ENCODE results near the gene CMTM7. TPM values are rescaled to one million over a fixed set of nuclear protein-coding genes. Genes with fewer than 3 reads are reported as not detected.

The CMTM7 gene
- total and polyA plus RNA-seq, 2 donors = 12.5 to 45.7 TPM

DNA sequence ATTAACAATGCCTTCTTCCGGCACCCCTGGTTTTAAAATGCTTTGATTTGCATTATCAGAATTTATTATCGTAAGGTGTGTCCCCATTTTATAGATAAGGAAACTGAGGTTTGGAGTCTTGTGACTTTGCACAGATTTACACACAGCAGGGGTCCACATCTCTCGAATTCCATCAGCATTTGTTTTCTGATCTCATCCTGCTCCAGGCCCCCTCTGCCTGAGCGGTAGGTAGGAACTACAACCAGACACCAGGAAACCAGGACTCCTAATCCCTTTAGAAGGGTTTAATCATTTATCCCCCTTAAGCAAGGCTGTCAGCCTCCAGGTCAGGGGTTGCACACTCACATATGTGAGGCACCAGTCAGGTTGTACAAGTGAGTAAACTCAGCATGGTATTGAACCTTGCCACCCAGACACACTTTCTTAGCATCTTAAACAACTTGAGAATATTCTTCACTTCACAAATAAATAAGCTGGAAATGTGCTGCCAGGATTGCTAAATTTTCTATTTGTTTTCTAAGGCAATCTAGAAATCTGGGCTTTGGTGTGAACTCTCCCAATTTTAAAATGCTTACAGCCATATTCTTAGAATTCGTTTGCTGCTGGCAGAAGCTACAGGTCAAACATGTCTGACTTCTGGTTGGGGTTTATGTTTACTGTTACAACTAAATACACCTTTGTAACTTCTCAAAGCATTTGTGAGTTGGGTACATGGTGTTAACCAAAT lies 31.7 kb upstream of the CMTM7 start:
- 98% methylated on average over 5 of the region's 5 CpGs for WGBS
- Histone ChIP-seq H3K36me3 (ENCODE audit: control insufficient read depth in 2 of 2, insufficient read depth in 2 of 2, low read length in 1 of 2) (no peaks in the 10 kb centered on the region), H3K27ac (ENCODE audit: low read depth in 1 of 2, low read length in 1 of 2) (no peak overlapping the region), H3K27me3 (ENCODE audit: control insufficient read depth in 2 of 2, insufficient read depth in 1 of 2, low read length in 1 of 2) (no peaks in the 10 kb centered on the region), H3K4me1 (ENCODE audit: control insufficient read depth in 2 of 2, insufficient read depth in 2 of 2, low read length in 2 of 2) (peaks cover 0 to 18% of the 10 kb centered on the region in 2 donors), H3K9me3 (ENCODE audit: control insufficient read depth in 2 of 2, insufficient read depth in 1 of 2, low read length in 1 of 2) (no peaks in the 10 kb centered on the region), H3K4me3 (ENCODE audit: low read length in 2 of 2) (no peak overlapping the region)
- DNase-seq (ENCODE audit: low read depth in 6 of 9, low spot score in 9 of 9) = no peak

DNA sequence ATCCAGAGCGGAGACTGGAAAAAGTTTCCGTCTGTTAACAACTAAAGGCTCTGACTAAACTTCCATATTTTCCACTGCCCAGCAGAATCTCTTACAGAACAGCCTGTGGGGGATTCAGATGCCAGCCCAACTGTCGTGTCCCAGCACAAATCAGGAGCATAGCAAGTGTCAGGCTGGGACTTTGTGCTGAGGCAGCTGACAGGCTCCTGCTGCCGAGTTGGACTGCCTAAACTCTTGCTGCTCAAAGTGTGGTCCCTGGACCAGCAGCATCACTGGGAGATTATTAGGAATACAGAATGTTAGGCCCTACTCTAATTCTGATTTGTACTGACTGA lies 31.2 kb upstream of the CMTM7 start:
- no peak overlapping the region for H3K27ac ChIP-seq (ENCODE audit: low read depth in 1 of 2, low read length in 1 of 2)
- no peak for DNase-seq (ENCODE audit: low read depth in 6 of 9, low spot score in 9 of 9)
- no peaks in the 10 kb centered on the region for H3K27me3 ChIP-seq (ENCODE audit: control insufficient read depth in 2 of 2, insufficient read depth in 1 of 2, low read length in 1 of 2)
- 85% methylated on average over 4 of the region's 4 CpGs for WGBS
- no peaks in the 10 kb centered on the region for H3K36me3 ChIP-seq (ENCODE audit: control insufficient read depth in 2 of 2, insufficient read depth in 2 of 2, low read length in 1 of 2)
- no peaks in the 10 kb centered on the region for H3K9me3 ChIP-seq (ENCODE audit: control insufficient read depth in 2 of 2, insufficient read depth in 1 of 2, low read length in 1 of 2)
- no peak overlapping the region for H3K4me3 ChIP-seq (ENCODE audit: low read length in 2 of 2)
- peaks cover 0 to 19% of the 10 kb centered on the region in 2 donors for H3K4me1 ChIP-seq (ENCODE audit: control insufficient read depth in 2 of 2, insufficient read depth in 2 of 2, low read length in 2 of 2)

DNA sequence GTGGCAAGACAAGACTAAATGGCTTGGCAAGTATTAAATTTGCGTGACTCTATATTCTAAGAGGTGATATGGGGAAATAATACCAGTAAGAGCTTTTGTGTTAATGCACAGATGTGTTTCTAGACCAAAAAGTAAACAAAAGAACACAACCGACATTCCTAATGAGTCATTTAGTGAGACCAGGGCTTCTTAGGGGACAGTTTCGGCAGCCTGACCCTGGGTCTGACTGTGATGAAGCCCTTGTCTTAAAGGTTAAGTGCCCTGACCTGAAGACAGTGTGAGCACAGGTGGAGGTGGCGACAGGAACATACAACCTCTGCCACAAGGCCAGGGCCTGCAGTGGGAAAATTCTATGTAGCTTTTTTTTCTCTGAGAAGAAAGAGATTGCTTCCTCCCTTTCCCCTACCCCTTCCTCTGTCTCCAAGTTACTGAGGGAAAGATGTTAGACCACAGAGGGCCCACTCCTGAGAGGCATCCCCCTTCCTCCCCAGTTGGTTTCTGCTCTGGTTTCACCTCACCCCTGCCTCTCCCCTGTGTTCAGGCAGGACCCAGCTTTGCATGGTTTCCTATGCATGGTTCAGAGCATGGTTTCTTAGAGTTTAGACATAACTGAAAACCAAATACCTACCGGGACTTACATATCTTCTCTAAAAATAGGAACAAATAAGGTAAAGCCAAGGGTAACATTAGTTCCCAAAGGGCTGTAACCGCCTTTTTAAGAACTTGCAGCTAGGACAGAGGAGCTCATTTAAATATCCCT lies 24.8 kb upstream of the CMTM7 start:
- no peaks in the 10 kb centered on the region for H3K27me3 ChIP-seq (ENCODE audit: control insufficient read depth in 2 of 2, insufficient read depth in 1 of 2, low read length in 1 of 2)
- peak overlapping the region; percentile 61 to 93 for H3K27ac ChIP-seq (ENCODE audit: low read depth in 1 of 2, low read length in 1 of 2)
- peak overlapping the region in 1 of 2 donors; percentile 44 for H3K4me3 ChIP-seq (ENCODE audit: low read length in 2 of 2)
- no peaks in the 10 kb centered on the region for H3K36me3 ChIP-seq (ENCODE audit: control insufficient read depth in 2 of 2, insufficient read depth in 2 of 2, low read length in 1 of 2)
- no peaks in the 10 kb centered on the region for H3K9me3 ChIP-seq (ENCODE audit: control insufficient read depth in 2 of 2, insufficient read depth in 1 of 2, low read length in 1 of 2)
- peaks cover 7 to 75% of the 10 kb centered on the region in 2 donors for H3K4me1 ChIP-seq (ENCODE audit: control insufficient read depth in 2 of 2, insufficient read depth in 2 of 2, low read length in 2 of 2)
- DNase-seq (ENCODE audit: low read depth in 6 of 9, low spot score in 9 of 9) = peak in 4 of 9 donors; percentile 50 to 78 (median 54)
- 52% methylated on average over 6 of the region's 6 CpGs for WGBS

DNA sequence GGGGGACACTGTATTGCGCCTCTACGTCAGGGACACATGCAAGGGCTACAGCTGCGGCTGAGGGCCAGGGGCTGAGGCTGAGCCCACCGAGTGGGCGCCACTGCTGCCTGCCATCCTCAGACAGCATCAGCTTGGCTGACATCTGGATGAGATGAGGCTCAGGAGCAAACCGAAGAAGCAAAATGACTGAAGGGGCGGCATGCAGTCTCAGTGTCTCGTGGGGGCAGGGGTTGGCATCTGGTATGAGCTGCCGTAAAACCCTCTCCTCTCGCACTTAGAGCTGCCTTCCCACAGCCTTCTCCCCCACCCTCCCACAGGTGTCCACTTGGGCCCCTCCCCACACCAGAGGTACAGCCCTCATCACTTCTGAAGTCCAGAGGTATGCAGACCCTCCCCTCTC lies 24.2 kb upstream of the CMTM7 start:
- H3K36me3 ChIP-seq (ENCODE audit: control insufficient read depth in 2 of 2, insufficient read depth in 2 of 2, low read length in 1 of 2) = no peaks in the 10 kb centered on the region
- peaks cover 13 to 81% of the 10 kb centered on the region in 2 donors for H3K4me1 ChIP-seq (ENCODE audit: control insufficient read depth in 2 of 2, insufficient read depth in 2 of 2, low read length in 2 of 2)
- no peaks in the 10 kb centered on the region for H3K9me3 ChIP-seq (ENCODE audit: control insufficient read depth in 2 of 2, insufficient read depth in 1 of 2, low read length in 1 of 2)
- 70% methylated on average over 10 of the region's 10 CpGs for whole genome bisulfite sequencing
- DNase-seq (ENCODE audit: low read depth in 6 of 9, low spot score in 9 of 9) = peak in 4 of 9 donors; percentile 52 to 81 (median 58)
- H3K27ac ChIP-seq (ENCODE audit: low read depth in 1 of 2, low read length in 1 of 2) = peak overlapping the region; percentile 61 to 93
- H3K27me3 ChIP-seq (ENCODE audit: control insufficient read depth in 2 of 2, insufficient read depth in 1 of 2, low read length in 1 of 2) = no peaks in the 10 kb centered on the region
- peak overlapping the region in 1 of 2 donors; percentile 44 for H3K4me3 ChIP-seq (ENCODE audit: low read length in 2 of 2)

DNA sequence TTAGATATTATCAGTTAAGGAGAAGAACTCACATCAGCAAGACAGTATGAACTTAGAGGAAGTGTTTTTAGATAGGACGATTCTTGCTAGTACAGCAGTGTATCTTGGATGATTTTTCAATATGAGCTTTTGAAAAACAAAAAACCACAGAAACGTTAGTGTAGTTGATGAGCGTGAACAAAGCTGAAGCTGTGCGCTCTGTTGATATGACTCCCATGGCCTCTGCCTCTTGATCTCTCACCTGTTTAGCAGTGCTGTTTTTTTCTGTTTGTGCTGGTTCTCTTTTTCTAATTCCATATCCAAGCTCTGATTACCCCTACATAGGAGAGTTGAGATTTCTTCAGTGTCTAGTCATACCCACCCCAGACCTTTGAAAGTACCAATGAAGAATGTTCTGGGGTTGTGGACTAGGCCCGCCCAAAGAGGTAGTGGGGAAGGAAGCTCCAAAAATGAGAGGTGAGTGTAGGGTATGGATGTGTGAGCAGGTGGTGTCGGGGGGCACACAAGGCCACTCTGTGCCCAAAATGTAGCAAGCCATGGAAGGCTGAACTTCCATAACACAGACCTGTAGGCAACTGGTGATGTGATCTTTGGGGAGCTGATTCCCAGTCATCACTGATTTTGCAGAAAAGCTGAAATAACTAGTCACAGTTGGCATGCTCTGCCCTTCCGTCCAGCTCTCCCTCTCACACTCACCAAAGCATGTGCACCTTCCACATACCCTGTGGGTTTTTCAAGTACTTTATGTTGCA lies 20.0 kb upstream of the CMTM7 start:
- no peaks in the 10 kb centered on the region for H3K27me3 ChIP-seq (ENCODE audit: control insufficient read depth in 2 of 2, insufficient read depth in 1 of 2, low read length in 1 of 2)
- H3K27ac ChIP-seq (ENCODE audit: low read depth in 1 of 2, low read length in 1 of 2) = peak overlapping the region; percentile 98 to 99
- no peaks in the 10 kb centered on the region for H3K9me3 ChIP-seq (ENCODE audit: control insufficient read depth in 2 of 2, insufficient read depth in 1 of 2, low read length in 1 of 2)
- H3K4me1 ChIP-seq (ENCODE audit: control insufficient read depth in 2 of 2, insufficient read depth in 2 of 2, low read length in 2 of 2) = peaks cover 26 to 80% of the 10 kb centered on the region in 2 donors
- peak in 8 of 9 donors; percentile 57 to 93 (median 78) for DNase-seq (ENCODE audit: low read depth in 6 of 9, low spot score in 9 of 9)
- H3K36me3 ChIP-seq (ENCODE audit: control insufficient read depth in 2 of 2, insufficient read depth in 2 of 2, low read length in 1 of 2) = no peaks in the 10 kb centered on the region
- no peak overlapping the region for H3K4me3 ChIP-seq (ENCODE audit: low read length in 2 of 2)
- 34% methylated on average over 7 of the region's 7 CpGs for WGBS

DNA sequence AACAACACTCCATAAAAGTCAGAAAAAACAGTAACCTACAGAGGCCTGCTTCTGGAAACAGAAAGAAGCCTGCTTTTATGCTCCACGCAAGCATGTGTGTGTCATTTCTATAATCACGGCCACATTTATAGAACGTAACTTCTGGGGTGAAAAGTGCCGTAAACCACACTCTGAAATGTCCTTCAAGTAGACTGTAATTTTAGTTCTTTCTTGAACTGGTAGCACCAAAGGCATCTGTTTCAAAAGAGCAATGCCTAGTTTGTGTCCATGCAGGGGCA lies 19.5 kb upstream of the CMTM7 start:
- H3K4me1 ChIP-seq (ENCODE audit: control insufficient read depth in 2 of 2, insufficient read depth in 2 of 2, low read length in 2 of 2) = peaks cover 26 to 75% of the 10 kb centered on the region in 2 donors
- DNase-seq (ENCODE audit: low read depth in 6 of 9, low spot score in 9 of 9) = peak in 2 of 9 donors; percentile 28 to 70
- H3K4me3 ChIP-seq (ENCODE audit: low read length in 2 of 2) = no peak overlapping the region
- no peaks in the 10 kb centered on the region for H3K27me3 ChIP-seq (ENCODE audit: control insufficient read depth in 2 of 2, insufficient read depth in 1 of 2, low read length in 1 of 2)
- H3K27ac ChIP-seq (ENCODE audit: low read depth in 1 of 2, low read length in 1 of 2) = peak overlapping the region; percentile 98 to 99
- no peaks in the 10 kb centered on the region for H3K36me3 ChIP-seq (ENCODE audit: control insufficient read depth in 2 of 2, insufficient read depth in 2 of 2, low read length in 1 of 2)
- WGBS = 71% methylated on average over 4 of the region's 4 CpGs
- no peaks in the 10 kb centered on the region for H3K9me3 ChIP-seq (ENCODE audit: control insufficient read depth in 2 of 2, insufficient read depth in 1 of 2, low read length in 1 of 2)

DNA sequence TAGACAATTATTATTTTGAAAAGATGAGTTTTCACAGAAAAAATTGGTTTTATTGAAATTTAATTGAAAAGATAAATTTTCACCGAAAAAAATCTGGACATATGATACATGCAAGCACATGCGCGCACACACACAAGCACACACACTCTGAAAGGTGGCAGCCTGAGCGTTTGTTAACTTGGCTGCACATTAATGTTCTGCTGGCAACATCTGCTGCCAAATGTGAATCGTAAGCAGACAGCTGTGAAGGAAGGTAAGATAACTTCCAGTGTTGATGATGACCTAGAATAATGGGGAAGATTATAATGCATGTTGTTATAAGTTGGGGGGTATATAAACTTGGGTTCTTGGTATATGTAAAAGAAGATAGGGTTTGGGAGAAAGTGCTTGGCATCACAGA lies 18.4 kb upstream of the CMTM7 start:
- H3K4me3 ChIP-seq (ENCODE audit: low read length in 2 of 2) = no peak overlapping the region
- H3K9me3 ChIP-seq (ENCODE audit: control insufficient read depth in 2 of 2, insufficient read depth in 1 of 2, low read length in 1 of 2) = no peaks in the 10 kb centered on the region
- peak overlapping the region in 1 of 2 donors; percentile 99 for H3K27ac ChIP-seq (ENCODE audit: low read depth in 1 of 2, low read length in 1 of 2)
- H3K27me3 ChIP-seq (ENCODE audit: control insufficient read depth in 2 of 2, insufficient read depth in 1 of 2, low read length in 1 of 2) = no peaks in the 10 kb centered on the region
- H3K4me1 ChIP-seq (ENCODE audit: control insufficient read depth in 2 of 2, insufficient read depth in 2 of 2, low read length in 2 of 2) = peaks cover 26 to 65% of the 10 kb centered on the region in 2 donors
- no peaks in the 10 kb centered on the region for H3K36me3 ChIP-seq (ENCODE audit: control insufficient read depth in 2 of 2, insufficient read depth in 2 of 2, low read length in 1 of 2)
- WGBS = 71% methylated on average over 5 of the region's 5 CpGs
- DNase-seq (ENCODE audit: low read depth in 6 of 9, low spot score in 9 of 9) = peak in 3 of 9 donors; percentile 57 to 79 (median 57)

DNA sequence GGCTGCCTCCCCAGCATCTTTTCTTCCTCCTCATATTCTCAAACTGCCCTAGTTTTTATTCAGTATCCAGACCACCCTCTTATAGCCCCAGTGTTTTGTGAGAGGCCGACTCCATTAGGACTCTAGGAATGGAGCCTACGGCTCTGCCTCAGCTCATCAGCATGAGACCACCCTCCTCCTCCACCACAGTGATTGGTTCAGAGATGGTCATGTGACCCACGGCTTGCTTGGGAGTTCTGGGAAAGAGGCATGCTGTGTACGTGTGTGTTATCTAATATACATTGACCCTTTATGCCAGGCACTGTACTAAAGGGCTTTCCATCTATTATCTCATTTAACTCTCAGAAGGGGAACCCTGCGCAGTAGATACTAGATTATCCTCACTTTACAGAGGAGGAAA lies 17.8 kb upstream of the CMTM7 start:
- peaks cover 26 to 59% of the 10 kb centered on the region in 2 donors for H3K4me1 ChIP-seq (ENCODE audit: control insufficient read depth in 2 of 2, insufficient read depth in 2 of 2, low read length in 2 of 2)
- 95% methylated on average over 5 of the region's 5 CpGs for WGBS

More for the DNA sequence above, 17.8 kb upstream of the CMTM7 start:
- Histone ChIP-seq H3K4me3 (ENCODE audit: low read length in 2 of 2) (no peak overlapping the region), H3K9me3 (ENCODE audit: control insufficient read depth in 2 of 2, insufficient read depth in 1 of 2, low read length in 1 of 2) (no peaks in the 10 kb centered on the region), H3K27me3 (ENCODE audit: control insufficient read depth in 2 of 2, insufficient read depth in 1 of 2, low read length in 1 of 2) (no peaks in the 10 kb centered on the region), H3K36me3 (ENCODE audit: control insufficient read depth in 2 of 2, insufficient read depth in 2 of 2, low read length in 1 of 2) (no peaks in the 10 kb centered on the region), H3K27ac (ENCODE audit: low read depth in 1 of 2, low read length in 1 of 2) (peak overlapping the region in 1 of 2 donors; percentile 99)
- no peak for DNase-seq (ENCODE audit: low read depth in 6 of 9, low spot score in 9 of 9)
